Neural progenitor cell (in vitro differentiated cells): ENCODE data around the gene ERC2.

Source experiments
- EZH2phosphoT487 ChIP-seq: fragments of 200-600 bp; sonication (generic); IDR thresholded peaks from 2 replicates; pipeline ENCODE4 v1.6.1; 2017; ENCODE audit warnings: antibody characterized with exemption
- TF ChIP-seq, protein P1 (sequence below): fragments of 200-600 bp; sonication (generic); IDR thresholded peaks from 2 replicates; pipeline ENCODE4 v1.5.1; 2017; ENCODE audit warnings: antibody characterized with exemption, mild to moderate bottlenecking

DNA sequence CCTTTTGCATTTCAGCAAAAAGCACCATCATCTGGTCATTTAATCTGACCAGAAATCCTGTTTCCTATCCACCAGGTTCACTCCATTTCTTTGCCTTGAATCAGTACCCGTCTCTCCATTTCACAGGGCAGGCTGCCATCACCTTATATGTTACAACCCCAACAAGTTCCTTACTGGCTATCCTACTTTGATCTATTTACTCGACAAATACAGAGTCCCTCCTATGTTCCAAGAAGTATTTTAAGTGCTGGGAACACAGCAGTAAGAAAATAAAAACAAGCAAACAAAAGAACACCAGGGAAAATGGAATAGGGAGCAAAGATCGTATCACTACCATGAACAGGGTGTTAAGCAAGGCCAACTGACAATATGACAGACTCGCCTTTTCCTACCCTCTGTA, 685.9 kb downstream of the ERC2 start:
- TF ChIP-seq, protein P1, sequence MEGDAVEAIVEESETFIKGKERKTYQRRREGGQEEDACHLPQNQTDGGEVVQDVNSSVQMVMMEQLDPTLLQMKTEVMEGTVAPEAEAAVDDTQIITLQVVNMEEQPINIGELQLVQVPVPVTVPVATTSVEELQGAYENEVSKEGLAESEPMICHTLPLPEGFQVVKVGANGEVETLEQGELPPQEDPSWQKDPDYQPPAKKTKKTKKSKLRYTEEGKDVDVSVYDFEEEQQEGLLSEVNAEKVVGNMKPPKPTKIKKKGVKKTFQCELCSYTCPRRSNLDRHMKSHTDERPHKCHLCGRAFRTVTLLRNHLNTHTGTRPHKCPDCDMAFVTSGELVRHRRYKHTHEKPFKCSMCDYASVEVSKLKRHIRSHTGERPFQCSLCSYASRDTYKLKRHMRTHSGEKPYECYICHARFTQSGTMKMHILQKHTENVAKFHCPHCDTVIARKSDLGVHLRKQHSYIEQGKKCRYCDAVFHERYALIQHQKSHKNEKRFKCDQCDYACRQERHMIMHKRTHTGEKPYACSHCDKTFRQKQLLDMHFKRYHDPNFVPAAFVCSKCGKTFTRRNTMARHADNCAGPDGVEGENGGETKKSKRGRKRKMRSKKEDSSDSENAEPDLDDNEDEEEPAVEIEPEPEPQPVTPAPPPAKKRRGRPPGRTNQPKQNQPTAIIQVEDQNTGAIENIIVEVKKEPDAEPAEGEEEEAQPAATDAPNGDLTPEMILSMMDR = no peak
- TF ChIP-seq EZH2phosphoT487 = no peak
